Germinal center (tissue), 1 donor: ENCODE results near the gene ANKRD1.
"Not testable (repeated sequence)": the region's sequence is repeated elsewhere in the genome, so short reads cannot be mapped to it uniquely, and the experiment has no call there.

Experiments used
- DNase-seq: peaks from one replicate; pipeline ENCODE4 v3.0.0; 2012; ENCODE audit warnings: mixed read lengths, low spot score

Gene ANKRD1

GRCh38 chr10:90912174-90912573 lies 8.7 kb downstream of the ANKRD1 start:
- DNase-seq = no peak

- DNase-seq = peak; percentile 67
Measured at GRCh38 chr10:90911133-90912051, 9.5 kb downstream of the ANKRD1 start.

- no peak for DNase-seq
Measured at GRCh38 chr10:90906596-90906995, 14.3 kb downstream of the ANKRD1 start.

- DNase-seq = no peak
Measured at GRCh38 chr10:90905925-90906324, 15.0 kb downstream of the ANKRD1 start.

- not testable (repeated sequence) for DNase-seq
Measured at GRCh38 chr10:90896916-90897315, 24.0 kb downstream of the ANKRD1 start.

- no peak for DNase-seq
Measured at GRCh38 chr10:90893190-90893589, 27.7 kb downstream of the ANKRD1 start.

GRCh38 chr10:90890347-90890746 lies 30.5 kb downstream of the ANKRD1 start:
- DNase-seq = no peak

- no peak for DNase-seq
Measured at GRCh38 chr10:90889636-90890035, 31.3 kb downstream of the ANKRD1 start.

GRCh38 chr10:90888387-90888786 lies 32.5 kb downstream of the ANKRD1 start:
- no peak for DNase-seq

- no peak for DNase-seq
Measured at GRCh38 chr10:90887555-90887954, 33.3 kb downstream of the ANKRD1 start.

GRCh38 chr10:90885176-90885575 lies 35.7 kb downstream of the ANKRD1 start:
- no peak for DNase-seq

- no peak for DNase-seq
Measured at GRCh38 chr10:90884431-90884830, 36.5 kb downstream of the ANKRD1 start.

- peak; percentile 26 for DNase-seq
Measured at GRCh38 chr10:90880059-90880719, 40.7 kb downstream of the ANKRD1 start.

- no peak for DNase-seq
Measured at GRCh38 chr10:90879062-90879461, 41.8 kb downstream of the ANKRD1 start.

GRCh38 chr10:90872648-90873020 lies 48.3 kb downstream of the ANKRD1 start:
- DNase-seq = no peak

GRCh38 chr10:90871766-90872647 lies 48.9 kb downstream of the ANKRD1 start, which contains the start of gene RPP30:
Gene RPP30 (plus strand): TSS chr10:90871974. CDS start chr10:90871987, 13 bp downstream.
- peak; percentile 89 for DNase-seq

- DNase-seq = peak; percentile 70
Measured at GRCh38 chr10:90871279-90871765, 49.6 kb downstream of the ANKRD1 start.

GRCh38 chr10:90866050-90866598 lies 54.8 kb downstream of the ANKRD1 start:
- DNase-seq = no peak

- DNase-seq = no peak
Measured at GRCh38 chr10:90865401-90865800, 55.5 kb downstream of the ANKRD1 start.

GRCh38 chr10:90862908-90863514 lies 57.9 kb downstream of the ANKRD1 start:
- DNase-seq = peak; percentile 19
